Panc1 (cell line): ENCODE measurements around the gene CYP2C19. TPM values are rescaled to one million over a fixed set of nuclear protein-coding genes. Genes with fewer than 3 reads are reported as not detected.

Experiments used
- ATAC-seq: fragments of 200-7000 bp; cut with Tn5 transposase; 2 replicates; pipeline ENCODE4 v1.9.1; 2020; ENCODE audit warnings: mild to moderate bottlenecking, moderate library complexity
- BruUV-seq: library from RNA; stranded (reverse); fragments of 400-500 nt; replicated peaks from 2 replicates; lab custom pipeline; 2021; lab: Mats Ljungman, UMichigan
- CTCF ChIA-PET: fragments of 300-600 bp; sonication (Branson Sonifier 250); formaldehyde crosslinking; loops from one replicate; lab custom pipeline; 2022; ENCODE audit warnings: antibody characterized with exemption; lab: Charles Lee
- POLR2A ChIA-PET: fragments of 300-600 bp; sonication (Branson Sonifier 250); formaldehyde crosslinking; loops from one replicate; lab custom pipeline; 2022; ENCODE audit warnings: antibody characterized with exemption; lab: Charles Lee
- DNase-seq: peaks from one replicate; pipeline ENCODE4 v3.0.0-alpha.2; 2010; ENCODE audit warnings: low read depth, low spot score
- H3K27ac ChIP-seq: 2 replicates; pipeline ENCODE4 v1.5.1; 2011; ENCODE audit warnings: mild to moderate bottlenecking, low read length, inconsistent platforms
- H3K27me3 ChIP-seq: fragments of 200-500 bp; sonication (Bioruptor generic); 2 replicates; pipeline ENCODE4 v1.6.0; 2014; ENCODE audit warnings: low read length, inconsistent platforms; ENCODE audit not compliant: control insufficient read depth, insufficient read depth
- H3K36me3 ChIP-seq: fragments of 200-500 bp; sonication (Bioruptor generic); 2 replicates; pipeline ENCODE4 v1.5.1; 2014; ENCODE audit warnings: inconsistent platforms, mild to moderate bottlenecking, low read length, moderate library complexity; ENCODE audit not compliant: control insufficient read depth, insufficient read depth
- H3K4me1 ChIP-seq: 2 replicates; pipeline ENCODE4 v1.5.1; 2011; ENCODE audit warnings: inconsistent platforms, mild to moderate bottlenecking, low read length, moderate library complexity; ENCODE audit not compliant: control insufficient read depth, insufficient read depth
- H3K4me3 ChIP-seq, 2 experiments: 2 replicates each; pipeline ENCODE4 v1.5.1; 2011 to 2012; ENCODE audit warnings: low read depth in 2 of 2, low read length in 2 of 2, mild to moderate bottlenecking in 2 of 2, inconsistent platforms in 1 of 2, moderate library complexity in 1 of 2
- H3K9me3 ChIP-seq: fragments of 200-500 bp; sonication (Bioruptor generic); 2 replicates; pipeline ENCODE4 v1.5.1; 2014; ENCODE audit warnings: low read depth, mild to moderate bottlenecking, inconsistent platforms, low read length, moderate library complexity; ENCODE audit not compliant: control insufficient read depth, insufficient read depth
- CTCF ChIP-seq: fragments of 450-650 bp; IDR thresholded peaks from 2 replicates; pipeline ENCODE4 v1.5.1; 2017; ENCODE audit warnings: mild to moderate bottlenecking
- POLR2AphosphoS5 ChIP-seq: IDR thresholded peaks from 2 replicates; pipeline ENCODE4 v1.6.1; 2012; ENCODE audit warnings: mild to moderate bottlenecking, low read depth, low read length, moderate library complexity
- REST ChIP-seq, 2 experiments: IDR thresholded peaks; 2 replicates each; pipeline ENCODE4 v1.6.1; 2011 to 2012; ENCODE audit warnings: low read depth in 2 of 2, control low read depth in 1 of 2, low read length in 1 of 2, mild to moderate bottlenecking in 1 of 2, moderate library complexity in 1 of 2; ENCODE audit not compliant: insufficient read depth in 1 of 2
- SIN3A ChIP-seq: IDR thresholded peaks from 2 replicates; pipeline ENCODE4 v1.6.1; 2012; ENCODE audit warnings: low read depth, mild to moderate bottlenecking, low read length, moderate library complexity, borderline replicate concordance; ENCODE audit not compliant: insufficient read depth
- TCF7L2 ChIP-seq: IDR thresholded peaks from 2 replicates; pipeline ENCODE4 v1.6.1; 2011; ENCODE audit warnings: mild to moderate bottlenecking, low read depth, low read length, inconsistent platforms
- in situ Hi-C: cut with HindIII; loops from 2 replicates; pipeline ENCODE4 v1.10.0; 2016; ENCODE audit warnings: low sequenced_read_pairs, low pct_unique_long_range_greater_than_20kb
- intact Hi-C: fragments of 100-400 bp; cut with micrococcal nuclease; formaldehyde crosslinking; loops from one replicate; pipeline ENCODE4 v1.10.0; 2022; ENCODE audit not compliant: unreplicated experiment
- total RNA-seq: library from RNA; stranded (reverse); gene quantifications from one replicate; pipeline ENCODE4 v1.2.1, GENCODE V29; 2021; ENCODE audit not compliant: unreplicated experiment

Gene CYP2C19
- total RNA-seq, 1 experiment from 2014 or later = 0.15 TPM

GRCh38 chr10:94852438-94852837 is 90.0 kb downstream of the CYP2C19 start:
- no peak for DNase-seq
- intact Hi-C loops (no loop called here), in situ Hi-C loops (no loop called here)
- BruUV-seq = no TSS peak
- POLR2A ChIA-PET = no interaction called here
- H3K27ac ChIP-seq = no peak overlapping the region
- H3K36me3 ChIP-seq = no peaks in the 10 kb centered on the region
- no peak for ATAC-seq
- no peaks in the 10 kb centered on the region for H3K4me1 ChIP-seq
- H3K9me3 ChIP-seq = no peaks in the 10 kb centered on the region
- TF ChIP-seq SIN3A (no peak), TCF7L2 (no peak), REST (IDR thresholded peaks at IDR 0.05; ENCODE audit: insufficient read depth in 1 of 2, low read depth in 2 of 2, low read length in 1 of 2) (no peak), POLR2AphosphoS5 (no peak), CTCF (no peak)
- H3K4me3 ChIP-seq = no peak overlapping the region
- CTCF ChIA-PET = no interaction called here
- no peaks in the 10 kb centered on the region for H3K27me3 ChIP-seq

GRCh38 chr10:94853065-94853464 is 90.6 kb downstream of the CYP2C19 start:
- no peaks in the 10 kb centered on the region for H3K4me1 ChIP-seq
- in situ Hi-C loops (no loop called here), intact Hi-C loops (no loop called here)
- POLR2A ChIA-PET = no interaction called here
- no peak overlapping the region for H3K4me3 ChIP-seq
- H3K27ac ChIP-seq = no peak overlapping the region
- no peaks in the 10 kb centered on the region for H3K36me3 ChIP-seq
- no TSS peak for BruUV-seq
- ATAC-seq (no peak), DNase-seq (no peak)
- no peaks in the 10 kb centered on the region for H3K9me3 ChIP-seq
- CTCF ChIA-PET = no interaction called here
- TF ChIP-seq SIN3A (no peak), TCF7L2 (no peak), CTCF (no peak), REST (IDR thresholded peaks at IDR 0.05; ENCODE audit: insufficient read depth in 1 of 2, low read depth in 2 of 2, low read length in 1 of 2) (no peak), POLR2AphosphoS5 (no peak)
- no peaks in the 10 kb centered on the region for H3K27me3 ChIP-seq
